Nephron (organoid): ENCODE data around the gene FAM131A.

Experiments
- H3K27ac Mint-ChIP-seq, 3 experiments: 2 replicates each; pipeline ENCODE4 v1.8.0; 2020; ENCODE audit warnings: mixed read lengths in 3 of 3, mild to moderate bottlenecking in 2 of 3, moderate library complexity in 1 of 3
- H3K27me3 Mint-ChIP-seq: 2 replicates; pipeline ENCODE4 v1.8.0; 2021; ENCODE audit warnings: low read depth, mild to moderate bottlenecking, moderate library complexity, mixed read lengths
- H3K36me3 Mint-ChIP-seq: 2 replicates; pipeline ENCODE4 v1.8.0; 2020; ENCODE audit warnings: low read depth, mixed read lengths
- H3K4me1 Mint-ChIP-seq: 2 replicates; pipeline ENCODE4 v1.8.0; 2020; ENCODE audit warnings: mixed read lengths
- H3K4me3 Mint-ChIP-seq, 3 experiments: 2 replicates each; pipeline ENCODE4 v1.8.0; 2020; ENCODE audit warnings: mild to moderate bottlenecking in 3 of 3, mixed read lengths in 3 of 3, moderate library complexity in 2 of 3
- H3K9me3 Mint-ChIP-seq: 2 replicates; pipeline ENCODE4 v1.8.0; 2020; ENCODE audit warnings: mixed read lengths
- TF ChIP-seq, protein P1 (sequence below), 3 experiments: fragments of 200-600 bp; sonication (generic); IDR thresholded peaks; one replicate each; pipeline ENCODE4 v1.5.0; 2021; ENCODE audit warnings: antibody characterized with exemption in 3 of 3; ENCODE audit not compliant: unreplicated experiment in 3 of 3

FAM131A gene

DNA sequence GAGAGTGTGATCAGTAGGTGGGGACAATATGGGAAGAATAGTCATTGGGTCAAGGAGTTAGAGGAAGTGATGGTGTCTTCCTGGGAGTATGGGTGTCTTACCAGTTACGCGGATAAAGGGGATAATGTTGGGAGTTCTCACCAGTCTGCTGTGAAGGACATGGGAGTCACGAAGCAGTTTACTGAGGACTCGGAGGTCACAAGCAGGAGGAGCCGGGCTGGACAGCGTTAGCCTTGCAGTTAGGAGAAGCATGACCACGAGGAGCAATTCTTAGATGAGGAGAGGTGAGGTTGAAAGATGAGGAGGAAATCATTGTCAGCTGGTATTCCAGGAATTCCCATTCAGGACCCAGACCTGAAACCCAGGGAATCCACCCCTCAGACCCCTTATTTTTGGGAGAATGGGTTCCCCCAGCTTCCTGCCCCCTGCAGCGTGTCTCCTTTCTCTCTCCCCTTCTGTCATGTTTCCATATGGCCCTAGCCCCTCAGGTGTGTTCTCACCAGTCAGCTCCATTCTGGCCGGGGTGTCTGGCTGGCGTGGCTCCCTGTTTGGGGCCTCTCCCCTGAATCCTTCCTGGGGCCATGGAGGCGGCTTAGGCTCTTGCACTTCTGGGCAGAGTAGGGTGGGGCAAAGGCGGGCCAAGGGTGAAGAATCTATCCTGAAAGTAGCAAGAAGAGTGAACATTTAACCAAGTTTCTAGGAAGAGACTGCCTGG, 38.5 kb downstream of the FAM131A start:
- TF ChIP-seq, protein P1, sequence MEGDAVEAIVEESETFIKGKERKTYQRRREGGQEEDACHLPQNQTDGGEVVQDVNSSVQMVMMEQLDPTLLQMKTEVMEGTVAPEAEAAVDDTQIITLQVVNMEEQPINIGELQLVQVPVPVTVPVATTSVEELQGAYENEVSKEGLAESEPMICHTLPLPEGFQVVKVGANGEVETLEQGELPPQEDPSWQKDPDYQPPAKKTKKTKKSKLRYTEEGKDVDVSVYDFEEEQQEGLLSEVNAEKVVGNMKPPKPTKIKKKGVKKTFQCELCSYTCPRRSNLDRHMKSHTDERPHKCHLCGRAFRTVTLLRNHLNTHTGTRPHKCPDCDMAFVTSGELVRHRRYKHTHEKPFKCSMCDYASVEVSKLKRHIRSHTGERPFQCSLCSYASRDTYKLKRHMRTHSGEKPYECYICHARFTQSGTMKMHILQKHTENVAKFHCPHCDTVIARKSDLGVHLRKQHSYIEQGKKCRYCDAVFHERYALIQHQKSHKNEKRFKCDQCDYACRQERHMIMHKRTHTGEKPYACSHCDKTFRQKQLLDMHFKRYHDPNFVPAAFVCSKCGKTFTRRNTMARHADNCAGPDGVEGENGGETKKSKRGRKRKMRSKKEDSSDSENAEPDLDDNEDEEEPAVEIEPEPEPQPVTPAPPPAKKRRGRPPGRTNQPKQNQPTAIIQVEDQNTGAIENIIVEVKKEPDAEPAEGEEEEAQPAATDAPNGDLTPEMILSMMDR (IDR thresholded peaks at IDR 0.05; ENCODE audit: unreplicated experiment in 3 of 3): no peak
- Mint-ChIP-seq H3K27me3 (peaks cover 34% of the 10 kb centered on the region), H3K27ac (peak overlapping the region in 2 of 3 experiments; percentile 5 to 15), H3K4me1 (peaks cover 56% of the 10 kb centered on the region), H3K9me3 (no peaks in the 10 kb centered on the region), H3K4me3 (peak overlapping the region in 2 of 3 experiments; percentile 10 to 28), H3K36me3 (peaks cover 3% of the 10 kb centered on the region)

DNA sequence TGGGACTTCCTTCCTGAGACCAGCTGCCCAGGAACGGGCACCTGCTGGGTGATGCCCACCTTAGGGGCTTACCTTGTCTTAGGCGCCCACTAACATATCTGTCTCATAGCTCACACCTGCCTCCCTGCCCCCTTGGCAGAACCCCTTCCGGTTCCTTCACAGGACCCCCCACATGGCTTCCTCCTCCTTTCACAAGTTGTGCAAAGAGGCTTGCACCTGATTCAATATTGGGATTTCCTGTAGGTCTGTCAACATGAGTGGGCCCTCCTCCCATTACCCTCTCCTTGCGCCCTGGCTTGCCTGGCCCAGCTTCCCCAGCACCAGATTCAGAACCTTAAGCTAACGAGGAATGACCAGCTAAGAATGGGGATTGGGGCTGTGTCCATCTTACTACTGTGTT, 40.0 kb downstream of the FAM131A start:
- Mint-ChIP-seq H3K27me3 (peaks cover 46% of the 10 kb centered on the region), H3K4me1 (peaks cover 48% of the 10 kb centered on the region), H3K4me3 (peak overlapping the region; percentile 59 to 91 (median 89)), H3K27ac (peak overlapping the region; percentile 62 to 79 (median 79)), H3K9me3 (no peaks in the 10 kb centered on the region), H3K36me3 (no peaks in the 10 kb centered on the region)
- TF ChIP-seq, protein P1 (IDR thresholded peaks at IDR 0.05; ENCODE audit: unreplicated experiment in 3 of 3): no peak

DNA sequence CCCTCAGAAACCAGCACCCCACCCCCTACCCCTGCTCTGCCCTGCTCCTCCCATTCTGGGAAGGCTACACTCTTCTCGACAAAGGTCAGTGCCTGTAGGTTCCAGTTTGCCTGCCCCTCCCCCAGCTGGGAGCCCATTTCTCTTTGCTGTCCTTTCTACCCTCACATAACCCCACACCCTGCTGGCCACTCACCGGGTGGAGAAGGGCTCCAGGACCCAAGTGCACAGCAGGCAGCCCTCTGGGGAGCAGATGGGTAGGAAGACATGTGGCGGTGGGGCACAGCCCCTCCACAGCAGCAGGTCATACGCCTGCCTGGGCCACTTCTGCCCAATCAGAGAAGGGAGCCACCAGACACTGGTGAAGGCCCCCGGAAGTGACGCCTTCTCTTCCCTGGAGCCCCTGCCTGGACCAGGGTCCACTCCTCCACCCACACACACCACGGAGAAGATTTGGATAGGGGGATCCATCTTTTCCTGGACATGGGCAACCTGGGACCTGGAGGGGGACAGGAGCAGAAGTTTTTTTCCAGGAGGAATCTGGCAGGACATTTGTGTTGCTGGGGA, 40.6 kb downstream of the FAM131A start, which contains the start of gene THPO:
Gene THPO, minus strand, starts transcription at position 326 of the 564 bp plus-strand sequence. CDS start 1,948 bp downstream, outside the sequence.
- Mint-ChIP-seq H3K4me1 (peaks cover 46% of the 10 kb centered on the region), H3K4me3 (peak within 1 kb of the TSS; percentile 80 to 91 (median 89)), H3K36me3 (no peaks in the 10 kb centered on the region), H3K9me3 (no peaks in the 10 kb centered on the region), H3K27ac (peak within 1 kb of the TSS; percentile 79 to 88 (median 79)), H3K27me3 (peaks cover 49% of the 10 kb centered on the region)
- TF ChIP-seq, protein P1 (IDR thresholded peaks at IDR 0.05; ENCODE audit: unreplicated experiment in 3 of 3): no peak

DNA sequence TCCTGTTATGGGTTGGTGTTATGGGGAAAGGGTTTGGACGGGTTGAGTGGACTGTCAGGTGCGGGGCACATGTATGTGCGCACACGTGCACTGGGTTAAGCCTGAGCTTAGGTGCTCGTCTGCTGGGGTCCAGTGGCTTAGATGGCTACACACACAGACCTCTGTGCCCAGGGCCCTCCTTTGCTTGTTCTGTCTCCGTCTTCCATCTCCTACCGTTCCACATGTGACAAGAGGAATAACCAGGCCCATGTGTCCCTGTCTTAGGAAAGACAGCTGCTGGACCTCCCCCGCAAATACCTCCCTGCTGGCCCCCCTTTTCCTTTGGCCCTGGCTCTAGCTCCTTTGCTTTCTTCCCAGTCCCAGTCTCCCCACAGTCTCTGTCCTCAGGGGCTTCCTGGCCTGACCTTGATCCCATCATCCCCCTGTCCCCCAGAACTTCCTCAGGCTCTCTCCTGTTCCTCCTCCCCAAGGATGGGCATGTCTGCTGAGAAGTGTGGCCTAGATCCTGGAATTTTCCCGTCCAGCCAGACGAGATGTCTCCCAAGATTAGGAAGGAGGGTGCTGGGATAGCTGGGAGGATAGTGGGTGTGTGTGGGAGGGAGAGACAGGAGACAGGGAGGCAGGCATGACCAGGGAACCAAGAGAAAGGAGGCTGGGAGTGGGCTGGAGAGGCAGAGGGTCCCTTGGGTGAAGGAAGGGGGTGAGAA, 41.4 kb downstream of the FAM131A start:
- H3K27me3 Mint-ChIP-seq: peaks cover 50% of the 10 kb centered on the region
- H3K36me3 Mint-ChIP-seq: no peaks in the 10 kb centered on the region
- peak overlapping the region; percentile 80 to 91 (median 89) for H3K4me3 Mint-ChIP-seq
- H3K27ac Mint-ChIP-seq: peak overlapping the region; percentile 79 to 88 (median 79)
- TF ChIP-seq, protein P1 (IDR thresholded peaks at IDR 0.05; ENCODE audit: unreplicated experiment in 3 of 3): no peak
- peaks cover 46% of the 10 kb centered on the region for H3K4me1 Mint-ChIP-seq
- no peaks in the 10 kb centered on the region for H3K9me3 Mint-ChIP-seq

DNA sequence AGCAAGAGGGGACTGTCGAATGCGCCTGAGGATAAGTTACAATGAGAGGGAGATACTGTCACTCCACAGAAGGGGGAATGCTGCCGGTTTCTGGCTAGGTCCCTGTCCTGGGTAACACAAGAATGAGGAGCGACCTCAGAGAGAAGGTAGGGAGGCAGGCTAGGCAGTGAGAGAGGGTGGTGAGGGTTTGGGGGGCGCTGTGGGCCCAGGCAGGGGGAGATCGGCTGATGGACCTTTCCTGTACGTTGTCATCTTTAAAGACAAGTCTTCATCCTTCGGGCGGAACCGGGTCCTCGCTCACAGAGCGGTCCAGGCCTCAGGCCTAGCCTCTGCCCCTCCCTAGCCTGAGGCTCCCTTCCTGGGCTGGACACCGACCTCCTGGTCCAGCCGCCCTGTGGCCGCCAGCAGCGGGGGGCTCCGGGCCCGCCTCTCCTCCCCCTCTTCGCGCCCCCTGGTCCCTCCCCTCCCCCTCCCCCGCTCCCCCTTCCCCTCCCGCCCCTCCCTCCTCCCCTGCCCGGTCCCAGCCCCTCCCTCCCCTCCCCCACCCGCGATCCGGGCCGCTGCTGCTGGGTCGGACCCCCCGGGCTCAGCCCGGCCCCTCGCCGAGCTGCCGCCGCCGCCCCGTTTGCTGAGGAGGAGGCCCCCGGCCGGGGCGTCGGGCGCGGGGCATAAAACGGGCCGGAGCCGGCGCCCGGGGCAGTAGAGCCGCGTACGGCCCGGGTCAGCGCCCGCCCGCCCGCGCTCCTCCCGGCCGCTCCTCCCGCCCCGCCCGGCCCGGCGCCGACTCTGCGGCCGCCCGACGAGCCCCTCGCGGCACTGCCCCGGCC, 42.2 kb downstream of the FAM131A start, which contains the start of gene CHRD:
Gene CHRD, plus strand, starts transcription at position 697 of the 827 bp plus-strand sequence. CDS start 265 bp downstream, outside the sequence.
- Mint-ChIP-seq H3K4me1 (peaks cover 46% of the 10 kb centered on the region), H3K27me3 (peaks cover 54% of the 10 kb centered on the region), H3K4me3 (peak within 1 kb of the TSS; percentile 80 to 91 (median 89)), H3K27ac (peak within 1 kb of the TSS; percentile 79 to 88 (median 79)), H3K36me3 (no peaks in the 10 kb centered on the region), H3K9me3 (no peaks in the 10 kb centered on the region)
- TF ChIP-seq, protein P1 (IDR thresholded peaks at IDR 0.05; ENCODE audit: unreplicated experiment in 3 of 3): no peak
